Measurements from ENCODE around the gene KRTAP5-2.
"Not testable (repeated sequence)": the region's sequence is repeated elsewhere in the genome, so short reads cannot be mapped to it uniquely, and the experiment has no call there.

GRCh38 chr11:1598406-1598805, 312 bp upstream of the KRTAP5-2 start:
- not testable (repeated sequence) for TF ChIP-seq CTCF (conservative IDR thresholded peaks at IDR 0.05; ENCODE audit: low read length); EZH2phosphoT487 (IDR thresholded peaks at IDR 0.05; ENCODE audit: borderline replicate concordance)

Measured in Loucy (cell line).